A549 treated with Hydrocortisone at 1 μM for 4 hours (cell line): ENCODE measurements around the gene KYAT1. TPM values are rescaled to one million over a fixed set of nuclear protein-coding genes. Genes with fewer than 3 reads are reported as not detected.

Experiments used
- total RNA-seq: library from RNA; stranded (reverse); fragments of 200-300 nt; extraction: Qiagen RNA extraction; gene quantifications from 5 replicates; pipeline ENCODE4 v1.2.3, GENCODE V29; 2022

The KYAT1 gene
- 10.0 to 13.9 TPM (median 13.5 TPM) in 5 replicates for total RNA-seq

DNA sequence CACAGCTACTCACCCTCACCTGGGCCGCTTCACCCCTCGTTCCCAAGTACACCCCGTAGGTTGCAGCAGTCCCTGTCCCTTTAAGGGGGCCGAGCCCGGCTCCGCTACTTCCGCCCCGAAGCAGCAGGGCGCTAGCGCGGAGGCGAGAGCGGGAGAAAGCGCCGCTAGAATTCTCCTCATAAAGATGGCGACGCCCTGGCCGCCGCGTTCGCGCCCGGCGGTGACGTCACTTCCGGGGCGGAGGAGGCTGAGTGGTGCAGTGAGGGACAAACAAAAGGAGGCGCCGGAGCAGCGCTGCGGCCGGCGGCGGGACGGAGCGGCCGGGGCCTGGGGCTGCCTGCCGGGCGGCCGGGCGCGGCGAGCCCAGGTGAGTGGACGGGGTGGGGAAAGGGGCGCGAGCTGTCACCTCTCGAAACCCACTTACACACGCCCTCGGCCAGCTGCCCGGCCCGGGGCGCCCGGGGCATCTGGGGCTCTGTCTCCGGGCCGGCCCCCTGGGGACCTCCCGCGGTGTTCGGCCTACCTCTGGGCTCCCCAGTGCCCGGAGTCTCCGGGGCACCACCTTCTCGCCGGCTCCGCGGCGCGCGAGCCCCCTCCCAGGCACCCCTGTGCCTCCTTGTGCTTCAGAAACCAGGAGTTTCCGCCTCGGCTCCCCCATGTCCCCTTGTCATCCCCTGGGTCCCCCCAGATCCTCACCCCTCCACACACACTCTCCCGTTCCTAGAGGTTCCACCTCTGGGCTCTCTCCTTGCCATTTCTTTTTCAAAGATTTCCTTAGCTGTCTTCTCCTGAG lies at the start of gene KYAT1, which contains the start of gene LRRC8A:
Gene KYAT1 (minus strand): TSS at position 67 of the 793 bp plus-strand sequence. CDS start 36,545 bp downstream, outside the sequence.
Gene LRRC8A (plus strand): TSS at position 250 of the 793 bp plus-strand sequence. CDS start 25,032 bp downstream, outside the sequence.

DNA sequence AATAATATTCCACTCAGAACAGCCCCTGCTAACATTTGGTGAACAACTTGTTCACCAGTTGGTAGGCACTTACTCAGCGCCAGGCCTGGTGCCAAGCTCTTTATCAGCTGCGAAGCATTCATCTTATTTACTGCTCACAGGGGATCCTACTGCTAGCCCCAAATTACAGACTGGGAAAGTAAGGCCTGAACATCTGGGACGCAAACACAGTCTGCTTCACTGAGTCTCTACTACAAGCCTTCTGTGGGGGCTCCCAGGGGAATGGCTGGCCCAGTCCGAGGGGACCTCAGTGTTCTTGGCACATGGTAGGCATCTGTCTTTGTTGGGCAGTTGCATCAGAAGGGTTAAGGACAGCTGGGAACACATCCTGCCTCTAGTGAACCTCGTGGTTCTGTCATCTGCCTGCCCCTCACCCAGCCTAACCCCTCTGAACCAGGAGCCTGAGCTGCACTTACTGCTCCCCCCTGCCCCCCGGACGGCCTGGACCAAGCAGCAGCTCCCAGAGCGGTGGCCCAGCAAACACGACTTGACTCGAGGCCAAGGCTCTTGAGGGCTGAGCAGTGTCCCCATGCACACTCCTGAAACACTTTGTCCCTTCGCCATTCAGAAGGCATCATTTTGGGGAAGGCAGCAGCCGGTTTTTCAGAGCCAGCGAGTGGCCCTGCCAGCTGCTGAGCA lies 38.8 kb upstream of the KYAT1 start, which contains the start of gene PHYHD1:
Gene PHYHD1 (plus strand): TSS at position 602 of the 678 bp plus-strand sequence. CDS start 1,342 bp downstream, outside the sequence.

DNA sequence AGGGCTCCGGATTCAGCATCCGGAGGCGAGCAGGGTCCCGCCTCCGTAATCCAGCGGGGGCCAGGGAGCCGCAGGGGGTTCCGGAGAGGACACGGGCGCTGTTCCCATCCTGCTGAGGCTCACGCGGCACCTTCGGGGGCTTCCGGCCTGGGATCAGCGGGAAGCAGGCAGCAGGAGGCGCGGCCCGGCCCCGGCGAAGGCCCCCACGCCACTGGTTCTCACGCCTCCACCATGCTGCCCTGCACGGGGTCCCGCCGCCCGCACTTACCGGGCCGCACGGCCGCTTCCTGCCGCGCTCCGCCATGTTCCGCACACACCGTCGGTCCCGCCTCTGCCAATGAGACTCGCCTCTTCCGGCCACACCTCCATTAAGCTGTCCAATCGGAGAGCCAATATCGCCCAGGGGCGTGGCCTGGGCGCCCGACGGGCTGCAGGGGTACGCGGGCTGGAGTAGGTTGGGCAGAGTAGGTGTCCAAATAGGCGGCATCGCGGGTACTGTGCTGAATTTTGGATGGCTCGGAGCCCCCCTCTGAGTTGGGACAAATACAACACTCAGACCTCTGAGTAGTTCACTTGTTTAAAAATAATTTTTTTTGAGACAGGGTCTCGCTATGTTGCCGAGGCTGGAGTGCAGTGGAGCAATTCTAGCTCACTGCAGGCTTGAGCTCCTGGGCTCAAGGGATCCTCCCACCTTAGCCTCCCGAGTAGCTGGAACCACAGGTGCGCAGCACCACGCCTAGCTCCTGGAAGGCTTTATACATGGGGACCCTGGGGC lies 52.1 kb downstream of the KYAT1 start, which contains the start of gene SPOUT1:
Gene SPOUT1 (minus strand): TSS at position 318 of the 775 bp plus-strand sequence. CDS start 14 bp downstream, at position 304.

DNA sequence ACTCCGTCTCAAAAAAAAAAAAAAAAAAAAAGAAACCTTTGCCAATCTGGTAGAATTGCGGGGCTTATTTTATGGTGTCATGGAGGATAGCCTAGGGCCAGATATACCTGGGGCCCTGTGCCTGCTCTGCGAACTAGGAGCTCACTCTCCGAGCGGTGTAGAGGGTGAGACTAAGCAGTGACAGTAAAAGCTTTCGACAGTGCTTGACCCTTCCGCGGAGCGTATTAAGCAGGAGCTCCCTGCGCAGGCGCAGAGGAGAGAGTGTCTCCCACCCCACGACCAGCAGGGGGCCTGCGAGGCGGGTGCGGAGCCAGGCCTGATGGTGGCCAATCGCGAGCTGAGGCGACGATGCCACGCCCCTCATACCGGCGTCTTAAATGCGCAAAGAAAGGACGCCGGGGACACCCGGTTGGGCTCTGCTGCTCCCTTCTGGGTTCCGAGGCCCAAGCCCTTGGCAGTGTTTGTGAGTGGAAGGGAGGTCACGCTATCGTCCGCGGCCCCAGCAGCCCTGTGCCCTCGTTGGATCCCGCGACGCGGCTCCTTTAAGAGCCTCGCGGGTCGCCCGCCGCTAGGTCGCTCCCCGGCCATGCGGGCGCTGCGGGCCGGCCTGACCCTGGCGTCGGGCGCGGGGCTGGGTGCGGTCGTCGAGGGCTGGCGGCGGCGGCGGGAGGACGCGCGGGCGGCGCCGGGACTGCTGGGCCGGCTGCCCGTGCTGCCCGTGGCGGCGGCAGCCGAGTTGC lies 63.5 kb downstream of the KYAT1 start, which contains the start of gene ENDOG:
Gene ENDOG (plus strand): TSS at position 402 of the 740 bp plus-strand sequence. CDS start 185 bp downstream, at position 587.

DNA sequence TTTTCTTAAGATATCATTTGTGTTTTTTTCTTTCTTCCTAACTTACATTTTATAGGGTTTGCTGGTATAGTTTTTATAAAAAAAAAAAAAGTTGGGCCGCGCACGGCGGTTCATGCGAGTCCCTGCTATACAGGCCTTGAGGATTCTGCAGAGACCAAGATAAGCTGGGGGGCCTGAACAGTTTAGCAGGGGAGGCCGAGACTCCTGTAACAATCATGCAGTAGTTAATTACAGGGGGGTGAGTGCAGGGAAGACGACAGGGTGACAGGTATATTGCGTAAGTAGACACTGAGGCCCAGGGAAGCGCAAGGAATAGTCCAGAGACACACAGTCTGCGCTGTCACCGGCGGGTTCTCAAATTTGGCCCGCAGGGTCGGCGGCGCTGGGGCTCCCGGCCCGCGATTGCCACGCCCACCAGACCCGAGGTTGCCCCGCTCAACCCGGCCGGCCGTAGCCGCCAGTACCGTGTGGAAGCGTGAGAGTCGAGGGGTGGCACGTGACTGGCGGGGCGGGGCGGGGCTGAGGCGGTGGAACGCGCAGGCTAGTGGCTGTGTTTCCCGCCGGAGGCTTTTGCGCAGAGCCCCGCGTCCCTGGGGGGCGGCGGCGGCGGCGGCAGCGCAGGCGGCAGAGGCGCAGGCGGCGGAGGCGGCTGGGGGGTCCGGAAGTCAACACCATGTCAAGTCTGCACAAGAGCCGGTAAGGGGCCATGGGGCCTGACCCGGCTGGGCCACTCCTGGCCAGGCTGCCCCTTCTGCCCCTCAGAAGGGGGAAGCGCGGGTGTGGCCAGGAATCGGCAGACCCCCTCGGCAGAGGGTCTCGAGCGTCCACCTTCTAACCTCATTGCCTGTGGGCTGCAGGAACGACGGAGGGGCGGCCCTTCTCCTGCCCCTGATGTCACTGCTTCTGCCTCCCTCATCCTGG lies 94.8 kb downstream of the KYAT1 start, which contains the start of gene TBC1D13:
Gene TBC1D13 (plus strand): TSS at position 573 of the 921 bp plus-strand sequence. CDS start 101 bp downstream, at position 674.

Other genes starting within 250 kb of the KYAT1 start
- gene DYNC2I2, start 225.1 kb downstream of the KYAT1 start, total RNA-seq: 101 to 138 TPM (median 132 TPM) in 5 replicates
- gene SET, start 192.7 kb downstream of the KYAT1 start, total RNA-seq: 367 to 533 TPM (median 408 TPM) in 5 replicates
- gene PKN3, start 179.4 kb downstream of the KYAT1 start, total RNA-seq: 14.4 to 17.5 TPM (median 16.3 TPM) in 5 replicates
- 66.7 to 93.4 TPM (median 90.6 TPM) in 5 replicates for gene ZDHHC12, start 157.8 kb downstream of the KYAT1 start, total RNA-seq
- 14.0 to 15.9 TPM (median 15.1 TPM) in 5 replicates for gene ZER1, start 110.0 kb downstream of the KYAT1 start, total RNA-seq
- gene TBC1D13, start 94.7 kb downstream of the KYAT1 start, total RNA-seq: 20.7 to 24.8 TPM (median 21.3 TPM) in 5 replicates
- gene ENDOG, start 63.5 kb downstream of the KYAT1 start, total RNA-seq: 16.0 to 34.5 TPM (median 34.2 TPM) in 5 replicates
- 22.0 to 47.4 TPM (median 45.3 TPM) in 5 replicates for gene SPOUT1, start 52.2 kb downstream of the KYAT1 start, total RNA-seq
- gene LRRC8A, start 183 bp upstream of the KYAT1 start, total RNA-seq: 114 to 133 TPM (median 130 TPM) in 5 replicates
- gene PHYHD1, start 39.0 kb upstream of the KYAT1 start, total RNA-seq: 0.22 to 0.27 TPM (median 0.24 TPM) in 4 of 5 replicates, not detected in the other
- gene DOLK, start 65.7 kb upstream of the KYAT1 start, total RNA-seq: 38.2 to 39.9 TPM (median 39.7 TPM) in 5 replicates
- gene NUP188, start 65.7 kb upstream of the KYAT1 start, total RNA-seq: 38.4 to 46.2 TPM (median 40.7 TPM) in 5 replicates
- 38.6 to 51.7 TPM (median 47.6 TPM) in 5 replicates for gene SH3GLB2, start 146.4 kb upstream of the KYAT1 start, total RNA-seq
- gene MIGA2, start 154.7 kb upstream of the KYAT1 start, total RNA-seq: 12.9 to 17.6 TPM (median 15.6 TPM) in 5 replicates
- 18.1 to 20.7 TPM (median 19.7 TPM) in 5 replicates for gene DOLPP1, start 199.2 kb upstream of the KYAT1 start, total RNA-seq
- 25.6 to 30.5 TPM (median 29.4 TPM) in 5 replicates for gene CRAT, start 228.8 kb upstream of the KYAT1 start, total RNA-seq
- 120 to 138 TPM (median 130 TPM) in 5 replicates for gene PTPA, start 229.5 kb upstream of the KYAT1 start, total RNA-seq